Uterus (tissue), 4 donors: ENCODE data around the gene TMSB15C. TPM values are rescaled to one million over a fixed set of nuclear protein-coding genes. Genes with fewer than 3 reads are reported as not detected.
A peak's percentile ranks its signal among the peaks of the same experiment; 100 is the strongest.
"Not testable (repeated sequence)": the region's sequence is repeated elsewhere in the genome, so short reads cannot be mapped to it uniquely, and the experiment has no call there.

Source experiments
- DNase-seq, 2 donors: peaks; one replicate each; pipeline ENCODE4 v3.0.0-alpha.2; 2019 to 2020
- H3K27ac ChIP-seq, 2 donors: fragments of 200-600 bp; sonication (generic); 1 replicate in 1 of 2; 2 replicates in 1 of 2; pipeline ENCODE4 v1.5.1; 2016 to 2018
- H3K27me3 ChIP-seq, 2 donors: fragments of 200-600 bp; sonication (generic); one replicate each; pipeline ENCODE4 v1.5.1; 2018 to 2019; ENCODE audit warnings: control low read depth in 1 of 2
- H3K36me3 ChIP-seq, 2 donors: fragments of 200-600 bp; sonication (generic); one replicate each; pipeline ENCODE4 v1.5.1; 2019; ENCODE audit warnings: control low read depth in 1 of 2
- H3K4me1 ChIP-seq, 2 donors: fragments of 200-600 bp; sonication (generic); one replicate each; pipeline ENCODE4 v1.5.1; 2018 to 2019; ENCODE audit warnings: control low read depth in 1 of 2
- H3K4me3 ChIP-seq, 2 donors: fragments of 200-600 bp; sonication (generic); 1 replicate in 1 of 2; 2 replicates in 1 of 2; pipeline ENCODE4 v1.5.1; 2018 to 2019; ENCODE audit warnings: mild to moderate bottlenecking in 1 of 2
- H3K9me3 ChIP-seq, 2 donors: fragments of 200-600 bp; sonication (generic); one replicate each; pipeline ENCODE4 v1.5.1; 2019; ENCODE audit warnings: control low read depth in 1 of 2
- CTCF ChIP-seq, 4 experiments: fragments of 200-600 bp in 2 of 4; fragments of 450-650 bp in 2 of 4; sonication (generic) in 2 of 4; IDR thresholded peaks; one replicate each; pipeline ENCODE4 v1.5.1; 2016 to 2019; ENCODE audit warnings: antibody characterized with exemption in 4 of 4, mild to moderate bottlenecking in 2 of 4, moderate library complexity in 1 of 4
- POLR2A ChIP-seq, 2 donors: fragments of 450-650 bp; IDR thresholded peaks; one replicate each; pipeline ENCODE4 v1.6.1; 2016; ENCODE audit warnings: antibody characterized with exemption in 2 of 2, mild to moderate bottlenecking in 1 of 2, moderate library complexity in 1 of 2
- intact Hi-C: fragments of 100-400 bp; cut with DNase I; formaldehyde crosslinking; loops from one replicate; pipeline ENCODE4 v1.15.1; 2023; ENCODE audit warnings: low total_unique reads
- total RNA-seq, 4 donors: library from RNA; depleted of rRNA in 3 of 4; stranded (reverse); fragments of >200 nt in 3 of 4; gene quantifications; one replicate each; pipeline versions ENCODE4 v1.1.0 to v1.2.4, GENCODE V29; 2014 to 2023
- donor health status: DM: yes; HTN: yes; CAD: no.

TMSB15C gene
- total RNA-seq = 10 to 100 TPM in 3 of 4 donors, under 1 TPM in 1; 0.59 to 20.3 (median 11.2) TPM

GRCh38 chrX:104075778-104076445, at the start of gene TMSB15C:
TSS of gene TMSB15C (minus strand) at chrX:104076236.
- H3K4me1 ChIP-seq, H3K27ac ChIP-seq, H3K27me3 ChIP-seq, H3K36me3 ChIP-seq, intact Hi-C loops, H3K4me3 ChIP-seq, DNase-seq, H3K9me3 ChIP-seq: not testable (repeated sequence)

- Histone ChIP-seq H3K4me1 (no peaks in the 10 kb centered on the region), H3K36me3 (no peaks in the 10 kb centered on the region), H3K4me3 (no peak overlapping the region), H3K27ac (no peak overlapping the region), H3K27me3 (no peaks in the 10 kb centered on the region), H3K9me3 (no peaks in the 10 kb centered on the region)
- TF ChIP-seq CTCF (IDR thresholded peaks at IDR 0.05) = no peak
- TF ChIP-seq POLR2A (IDR thresholded peaks at IDR 0.05) = no peak
- no peak for DNase-seq
- intact Hi-C loops = no loop called here
Measured at GRCh38 chrX:104122829-104123228, 46.8 kb upstream of the TMSB15C start.

- no peaks in the 10 kb centered on the region for H3K9me3 ChIP-seq
- no peak overlapping the region for H3K27ac ChIP-seq
- H3K27me3 ChIP-seq = no peaks in the 10 kb centered on the region
- H3K4me3 ChIP-seq = no peak overlapping the region
- H3K36me3 ChIP-seq = no peaks in the 10 kb centered on the region
- intact Hi-C loops = no loop called here
- no peak for DNase-seq
- TF ChIP-seq CTCF (IDR thresholded peaks at IDR 0.05) = no peak
- TF ChIP-seq POLR2A (IDR thresholded peaks at IDR 0.05) = no peak
- H3K4me1 ChIP-seq = no peaks in the 10 kb centered on the region
Measured at GRCh38 chrX:104118765-104119164, 42.7 kb upstream of the TMSB15C start.

- no peaks in the 10 kb centered on the region for H3K9me3 ChIP-seq
- H3K36me3 ChIP-seq = no peaks in the 10 kb centered on the region
- no peak for DNase-seq
- intact Hi-C loops = no loop called here
- H3K27me3 ChIP-seq = no peaks in the 10 kb centered on the region
- H3K27ac ChIP-seq = no peak overlapping the region
- no peak overlapping the region for H3K4me3 ChIP-seq
- H3K4me1 ChIP-seq = no peaks in the 10 kb centered on the region
- no peak for TF ChIP-seq CTCF (IDR thresholded peaks at IDR 0.05)
- no peak for TF ChIP-seq POLR2A (IDR thresholded peaks at IDR 0.05)
Measured at GRCh38 chrX:104117759-104118158, 41.7 kb upstream of the TMSB15C start.

GRCh38 chrX:104113222-104113965, 37.4 kb upstream of the TMSB15C start:
- H3K36me3 ChIP-seq = no peaks in the 10 kb centered on the region
- no peaks in the 10 kb centered on the region for H3K27me3 ChIP-seq
- H3K27ac ChIP-seq = peak overlapping the region; percentile 68 to 89
- H3K4me3 ChIP-seq = peak overlapping the region; percentile 43 to 51
- no peaks in the 10 kb centered on the region for H3K9me3 ChIP-seq
- intact Hi-C loops = no loop called here
- TF ChIP-seq CTCF (IDR thresholded peaks at IDR 0.05) (peak; percentile 21 to 42 (median 34)), POLR2A (IDR thresholded peaks at IDR 0.05) (no peak)
- H3K4me1 ChIP-seq = no peaks in the 10 kb centered on the region
- peak; percentile 42 to 47 for DNase-seq
